Measurements from ENCODE around the gene BATF2.

BATF2 gene

GRCh38 chr11:64951529-64951928, 45.2 kb downstream of the BATF2 start:
- H3K4me3 ChIP-seq (replicated peaks; ENCODE audit: low read depth, low read length), result no peak overlapping the region
- TF ChIP-seq, protein P1, sequence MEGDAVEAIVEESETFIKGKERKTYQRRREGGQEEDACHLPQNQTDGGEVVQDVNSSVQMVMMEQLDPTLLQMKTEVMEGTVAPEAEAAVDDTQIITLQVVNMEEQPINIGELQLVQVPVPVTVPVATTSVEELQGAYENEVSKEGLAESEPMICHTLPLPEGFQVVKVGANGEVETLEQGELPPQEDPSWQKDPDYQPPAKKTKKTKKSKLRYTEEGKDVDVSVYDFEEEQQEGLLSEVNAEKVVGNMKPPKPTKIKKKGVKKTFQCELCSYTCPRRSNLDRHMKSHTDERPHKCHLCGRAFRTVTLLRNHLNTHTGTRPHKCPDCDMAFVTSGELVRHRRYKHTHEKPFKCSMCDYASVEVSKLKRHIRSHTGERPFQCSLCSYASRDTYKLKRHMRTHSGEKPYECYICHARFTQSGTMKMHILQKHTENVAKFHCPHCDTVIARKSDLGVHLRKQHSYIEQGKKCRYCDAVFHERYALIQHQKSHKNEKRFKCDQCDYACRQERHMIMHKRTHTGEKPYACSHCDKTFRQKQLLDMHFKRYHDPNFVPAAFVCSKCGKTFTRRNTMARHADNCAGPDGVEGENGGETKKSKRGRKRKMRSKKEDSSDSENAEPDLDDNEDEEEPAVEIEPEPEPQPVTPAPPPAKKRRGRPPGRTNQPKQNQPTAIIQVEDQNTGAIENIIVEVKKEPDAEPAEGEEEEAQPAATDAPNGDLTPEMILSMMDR (IDR thresholded peaks at IDR 0.05; ENCODE audit: low read length, missing control alignments), result no peak

GRCh38 chr11:64947208-64947814, 49.5 kb downstream of the BATF2 start:
- TF ChIP-seq, protein P1 (IDR thresholded peaks at IDR 0.05; ENCODE audit: low read length, missing control alignments), result peak; percentile 22
- H3K4me3 ChIP-seq (replicated peaks; ENCODE audit: low read depth, low read length), result no peak overlapping the region
- DNase-seq (ENCODE audit: low read depth), result peak; percentile 25

More at GRCh38 chr11:64951529-64951928, 45.2 kb downstream of the BATF2 start:
- DNase-seq (ENCODE audit: low read depth), result no peak
